Lung (tissue), 12 donors: ENCODE measurements around the gene AARS1. TPM values are rescaled to one million over a fixed set of nuclear protein-coding genes. Genes with fewer than 3 reads are reported as not detected.
A peak's percentile ranks its signal among the peaks of the same experiment; 100 is the strongest.
"Not testable (repeated sequence)": the region's sequence is repeated elsewhere in the genome, so short reads cannot be mapped to it uniquely, and the experiment has no call there.

Experiments
- ATAC-seq: fragments of 200-7000 bp; cut with Tn5 transposase; one replicate; pipeline ENCODE4 v1.9.1; 2020; ENCODE audit warnings: moderate number of reproducible peaks; ENCODE audit not compliant: insufficient read depth, low FRiP score
- DNase-seq, 3 donors: peaks; one replicate each; pipeline ENCODE4 v3.0.0-alpha.2; 2013 to 2017
- H3K27ac ChIP-seq, 2 donors: one replicate each; pipeline ENCODE4 v1.5.1; 2013; ENCODE audit warnings: mild to moderate bottlenecking in 2 of 2, moderate library complexity in 2 of 2, control low read depth in 1 of 2, inconsistent platforms in 1 of 2, low read depth in 1 of 2, low read length in 1 of 2
- H3K27me3 ChIP-seq, 3 donors: one replicate each; pipeline ENCODE4 v1.5.1; 2013; ENCODE audit warnings: low read length in 2 of 3; ENCODE audit not compliant: control insufficient read depth in 3 of 3, insufficient read depth in 3 of 3
- H3K36me3 ChIP-seq, 4 donors: one replicate each; pipeline ENCODE4 v1.5.1; 2013; ENCODE audit warnings: low read length in 4 of 4, mild to moderate bottlenecking in 1 of 4, moderate library complexity in 1 of 4; ENCODE audit not compliant: control insufficient read depth in 4 of 4, insufficient read depth in 4 of 4
- H3K4me1 ChIP-seq, 5 donors: one replicate each; pipeline ENCODE4 v1.5.1; 2013; ENCODE audit warnings: low read length in 5 of 5, mild to moderate bottlenecking in 2 of 5, moderate library complexity in 1 of 5; ENCODE audit not compliant: control insufficient read depth in 5 of 5, insufficient read depth in 5 of 5
- H3K4me3 ChIP-seq: one replicate; pipeline ENCODE4 v1.5.1; 2013; ENCODE audit warnings: mild to moderate bottlenecking, control low read depth, moderate library complexity
- H3K9ac ChIP-seq, 2 donors: one replicate each; pipeline ENCODE4 v1.5.1; 2013; ENCODE audit warnings: low read length in 2 of 2, control low read depth in 1 of 2; ENCODE audit not compliant: insufficient read depth in 1 of 2
- H3K9me3 ChIP-seq, 4 donors: one replicate each; pipeline ENCODE4 v1.5.1; 2013; ENCODE audit warnings: low read length in 3 of 4, mild to moderate bottlenecking in 1 of 4, moderate library complexity in 1 of 4; ENCODE audit not compliant: control insufficient read depth in 4 of 4, insufficient read depth in 3 of 4
- WGBS, 2 donors: extraction: QIAGEN DNeasy Blood & Tissue Kit; methylation state at CpG; one replicate each; pipeline ENCODE4 v1.1.7; 2013; 5-methylcytosine and 5-hydroxymethylcytosine counted together
- polyA plus RNA-seq, 2 donors: library from polyadenylated mRNA; stranded (reverse); fragments of 200-250 nt; gene quantifications; one replicate each; pipeline ENCODE4 v1.2.1, GENCODE V29; 2013
- total RNA-seq, 2 donors: library from RNA; depleted of rRNA in 1 of 2; stranded (reverse); fragments of >200 nt in 1 of 2; gene quantifications; one replicate each; pipeline ENCODE4 v1.2.1, GENCODE V29; 2014 to 2021
- TF ChIP-seq, protein P1 (sequence below): IDR thresholded peaks from 2 replicates; pipeline ENCODE4 v1.5.1; 2012; ENCODE audit warnings: mild to moderate bottlenecking; ENCODE audit errors: control extremely low read depth, extremely low read depth
- donor health status: control.
- donor health status: control.
- donor health status: Bipolar disorder and iron deficiency.
- donor health status: healthy.
- donor health status: DM: yes; HTN: yes; CAD: no.

Gene AARS1
- total and polyA plus RNA-seq, 4 donors: 46.9 to 147 (median 67.5) TPM

- peak; percentile 26 to 32 (median 28) for DNase-seq
- Histone ChIP-seq H3K9ac (no peak overlapping the region), H3K36me3 (peaks cover 40 to 68% (median 54%) of the 10 kb centered on the region in 4 donors), H3K27ac (no peak overlapping the region), H3K4me1 (no peaks in the 10 kb centered on the region), H3K27me3 (no peaks in the 10 kb centered on the region), H3K4me3 (no peak overlapping the region), H3K9me3 (no peaks in the 10 kb centered on the region)
- no peak for ATAC-seq
- TF ChIP-seq, protein P1, sequence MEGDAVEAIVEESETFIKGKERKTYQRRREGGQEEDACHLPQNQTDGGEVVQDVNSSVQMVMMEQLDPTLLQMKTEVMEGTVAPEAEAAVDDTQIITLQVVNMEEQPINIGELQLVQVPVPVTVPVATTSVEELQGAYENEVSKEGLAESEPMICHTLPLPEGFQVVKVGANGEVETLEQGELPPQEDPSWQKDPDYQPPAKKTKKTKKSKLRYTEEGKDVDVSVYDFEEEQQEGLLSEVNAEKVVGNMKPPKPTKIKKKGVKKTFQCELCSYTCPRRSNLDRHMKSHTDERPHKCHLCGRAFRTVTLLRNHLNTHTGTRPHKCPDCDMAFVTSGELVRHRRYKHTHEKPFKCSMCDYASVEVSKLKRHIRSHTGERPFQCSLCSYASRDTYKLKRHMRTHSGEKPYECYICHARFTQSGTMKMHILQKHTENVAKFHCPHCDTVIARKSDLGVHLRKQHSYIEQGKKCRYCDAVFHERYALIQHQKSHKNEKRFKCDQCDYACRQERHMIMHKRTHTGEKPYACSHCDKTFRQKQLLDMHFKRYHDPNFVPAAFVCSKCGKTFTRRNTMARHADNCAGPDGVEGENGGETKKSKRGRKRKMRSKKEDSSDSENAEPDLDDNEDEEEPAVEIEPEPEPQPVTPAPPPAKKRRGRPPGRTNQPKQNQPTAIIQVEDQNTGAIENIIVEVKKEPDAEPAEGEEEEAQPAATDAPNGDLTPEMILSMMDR: peak; percentile 30
- WGBS, 2 donors: 47 to 49% methylated on average over 6 of the region's 6 CpGs
Observed at GRCh38 chr16:70267516-70267915, 21.8 kb downstream of the AARS1 start.

DNA sequence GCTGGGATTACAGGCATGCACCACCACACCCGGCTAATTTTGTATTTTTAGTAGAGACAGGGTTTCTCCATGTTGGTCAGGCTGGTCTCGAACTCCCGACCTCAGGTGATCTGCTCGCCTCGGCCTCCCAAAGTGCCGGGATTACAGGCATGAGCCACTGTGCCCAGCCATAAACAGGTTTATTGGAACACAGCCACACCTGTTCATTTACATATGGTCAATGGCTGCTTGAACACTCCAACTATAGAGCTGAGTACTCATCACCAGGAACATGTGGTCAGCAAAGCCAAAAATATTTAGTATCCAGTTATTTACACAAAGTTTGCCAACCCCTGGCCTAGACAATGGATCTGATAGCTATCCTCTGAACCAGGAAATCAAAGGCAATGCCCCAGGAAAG, 29.4 kb downstream of the AARS1 start:
- not testable (repeated sequence) for H3K9me3 ChIP-seq, H3K4me3 ChIP-seq, H3K27ac ChIP-seq, DNase-seq, H3K27me3 ChIP-seq, H3K9ac ChIP-seq, H3K4me1 ChIP-seq, ATAC-seq
- peaks cover 44 to 72% (median 48%) of the 10 kb centered on the region in 4 donors for H3K36me3 ChIP-seq
- WGBS, 2 donors: 94 to 100% methylated on average over 4 to 5 of the region's 6 CpGs

DNA sequence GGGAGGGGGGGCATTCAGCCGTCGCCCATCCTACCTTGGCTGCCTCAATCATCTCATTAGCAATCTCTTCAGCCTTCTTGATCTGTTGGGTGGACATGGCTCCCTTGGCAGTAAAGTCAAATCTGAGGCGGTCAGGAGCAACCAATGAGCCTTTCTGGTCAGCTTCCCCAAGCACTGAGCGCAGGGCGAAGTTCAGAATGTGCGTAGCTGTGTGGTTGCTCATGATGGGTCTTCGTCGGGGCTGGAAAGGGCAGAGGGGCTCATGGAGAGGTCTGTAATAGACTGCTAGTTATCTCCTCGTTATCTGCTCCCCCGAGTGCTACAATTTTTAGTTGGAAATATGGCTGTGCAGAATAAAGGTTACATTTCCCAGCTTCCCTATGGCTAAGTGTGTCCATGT, 30.4 kb downstream of the AARS1 start:
- Histone ChIP-seq H3K4me3 (no peak overlapping the region), H3K36me3 (peaks cover 40 to 76% (median 43%) of the 10 kb centered on the region in 4 donors), H3K9me3 (no peaks in the 10 kb centered on the region), H3K27me3 (no peaks in the 10 kb centered on the region), H3K9ac (no peak overlapping the region), H3K4me1 (no peaks in the 10 kb centered on the region), H3K27ac (no peak overlapping the region)
- WGBS, 2 donors: 97 to 98% methylated on average over 10 of the region's 10 CpGs
- TF ChIP-seq, protein P1: no peak
- DNase-seq (no peak), ATAC-seq (no peak)

- Histone ChIP-seq H3K27me3 (no peaks in the 10 kb centered on the region), H3K4me1 (no peaks in the 10 kb centered on the region), H3K27ac (no peak overlapping the region), H3K4me3 (no peak overlapping the region), H3K36me3 (peaks cover 39 to 78% (median 44%) of the 10 kb centered on the region in 4 donors), H3K9ac (no peak overlapping the region), H3K9me3 (no peaks in the 10 kb centered on the region)
- TF ChIP-seq, protein P1: no peak
- ATAC-seq (no peak), DNase-seq (no peak)
- WGBS, 2 donors: 96 to 97% methylated on average over 14 of the region's 14 CpGs
Observed at GRCh38 chr16:70258065-70258464, 31.2 kb downstream of the AARS1 start.
